ENCODE results near the gene ACACA.
A peak's percentile ranks its signal among the peaks of the same experiment; 100 is the strongest.
"Not testable (repeated sequence)": the region's sequence is repeated elsewhere in the genome, so short reads cannot be mapped to it uniquely, and the experiment has no call there.

Gene ACACA

DNA sequence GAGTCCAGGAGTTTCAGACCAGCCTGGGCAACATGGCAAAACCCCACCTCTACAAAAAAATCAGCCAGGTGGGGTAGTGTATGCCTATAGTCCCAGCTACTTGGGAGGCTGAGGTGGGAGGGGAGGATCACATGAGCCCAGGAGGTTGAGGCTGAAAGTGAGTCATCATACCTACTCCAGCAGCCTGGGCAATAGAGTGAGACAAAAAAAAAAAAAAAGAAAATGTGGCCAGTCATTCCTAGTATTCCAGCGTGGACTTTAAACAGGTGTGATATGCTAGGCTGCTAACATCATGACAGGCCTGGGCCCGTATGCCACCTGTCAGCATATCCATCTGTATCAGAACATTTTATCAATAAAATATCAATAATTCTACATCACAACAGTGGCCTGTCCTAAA lies 314.6 kb downstream of the ACACA start:
- DNase-seq = no peak

- no peak for DNase-seq
Measured at GRCh38 chr17:37090941-37091340, 315.7 kb downstream of the ACACA start.

GRCh38 chr17:37089956-37090355 lies 316.7 kb downstream of the ACACA start:
- no peak for DNase-seq

- DNase-seq = no peak
Measured at GRCh38 chr17:37088913-37089312, 317.7 kb downstream of the ACACA start.

GRCh38 chr17:37088459-37088858 lies 318.2 kb downstream of the ACACA start:
- no peak for DNase-seq

DNA sequence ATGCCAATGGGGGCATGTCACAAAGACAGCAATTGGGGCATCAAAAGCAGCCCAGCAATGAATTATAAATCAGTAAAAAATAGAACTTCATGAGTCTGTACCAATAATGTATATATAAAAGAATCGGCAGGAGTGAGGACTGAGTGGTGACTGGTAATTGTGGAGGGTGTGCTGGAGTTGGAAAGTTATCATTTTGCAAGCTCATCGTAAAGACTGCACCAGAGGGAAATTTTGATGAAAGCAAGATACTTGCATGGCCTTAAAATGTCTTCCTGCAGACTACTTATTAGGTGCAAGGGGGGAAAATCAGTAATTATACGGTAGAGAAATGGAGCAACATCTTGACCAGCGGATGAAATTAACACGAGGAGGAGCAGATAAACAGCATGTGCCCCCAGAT lies 319.0 kb downstream of the ACACA start:
- no peak for DNase-seq

DNA sequence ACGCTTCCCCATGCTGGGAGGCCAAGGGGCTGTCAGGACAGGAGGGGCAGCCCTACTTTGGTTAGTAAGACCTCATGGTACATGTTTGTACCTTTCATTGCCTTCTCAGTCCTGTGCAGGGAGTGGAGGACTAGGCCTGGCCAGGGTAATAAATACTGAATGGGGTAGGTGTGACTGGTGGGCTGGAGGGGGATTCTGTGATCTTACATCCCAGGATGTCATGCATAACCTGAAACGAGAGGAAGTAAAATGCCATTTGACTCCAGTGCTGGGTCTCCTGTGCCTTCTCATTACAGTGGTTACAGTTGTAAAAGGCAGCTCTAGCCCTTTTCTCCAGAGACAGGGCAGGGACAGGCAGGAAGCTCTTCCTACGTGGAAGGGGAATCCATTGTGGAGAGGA lies 319.7 kb downstream of the ACACA start:
- no peak for DNase-seq

GRCh38 chr17:37086334-37086733 lies 320.3 kb downstream of the ACACA start:
- DNase-seq = no peak

DNA sequence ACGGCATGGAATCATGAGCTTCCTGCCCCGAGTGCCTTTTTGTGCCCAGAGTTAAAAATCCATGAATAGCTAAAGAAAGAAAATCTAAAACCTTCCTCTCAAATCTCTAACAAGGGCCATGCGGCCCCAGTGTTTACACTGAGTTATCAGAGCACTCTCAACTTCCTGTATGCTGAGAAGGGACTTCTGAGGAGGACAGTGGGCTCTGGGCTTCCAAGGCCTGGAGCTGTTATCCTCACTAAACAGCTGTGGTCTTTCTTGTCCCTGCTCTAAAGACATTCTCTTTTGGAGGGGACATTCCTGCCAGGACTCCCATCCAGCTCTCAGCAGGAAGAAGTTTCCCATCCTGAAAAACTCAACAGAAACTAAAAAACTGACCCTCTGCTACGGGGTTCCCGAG lies 322.3 kb downstream of the ACACA start:
- no peak for DNase-seq

GRCh38 chr17:37083456-37083855 lies 323.2 kb downstream of the ACACA start:
- no peak for DNase-seq

GRCh38 chr17:37082985-37083384 lies 323.7 kb downstream of the ACACA start:
- no peak for DNase-seq

DNA sequence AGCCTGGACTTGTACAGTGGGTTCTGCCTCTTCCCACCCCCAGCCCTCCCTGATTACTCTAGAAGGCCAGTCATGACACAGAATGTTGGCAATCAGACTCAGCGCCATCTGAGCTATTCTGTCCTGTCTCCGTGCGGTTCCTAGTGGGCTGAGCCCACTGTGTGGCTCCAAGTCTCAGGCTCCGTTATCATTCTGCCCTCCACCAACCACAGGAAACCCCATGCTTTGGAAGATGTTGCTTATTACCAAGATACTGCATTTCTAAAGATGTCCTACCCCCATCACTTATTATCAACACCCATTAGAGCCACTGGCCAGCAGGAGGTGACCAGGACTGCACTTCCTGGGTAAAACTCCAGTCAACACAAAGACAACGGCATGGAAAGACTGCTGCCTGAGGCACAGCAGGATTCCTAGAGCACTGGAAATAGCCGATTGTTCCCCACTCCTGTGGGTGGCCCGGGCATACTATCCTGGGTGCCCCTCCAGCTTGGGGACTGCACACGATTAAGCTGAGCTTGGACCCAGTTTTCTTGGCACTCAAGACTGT lies 324.2 kb downstream of the ACACA start:
- DNase-seq = no peak

DNA sequence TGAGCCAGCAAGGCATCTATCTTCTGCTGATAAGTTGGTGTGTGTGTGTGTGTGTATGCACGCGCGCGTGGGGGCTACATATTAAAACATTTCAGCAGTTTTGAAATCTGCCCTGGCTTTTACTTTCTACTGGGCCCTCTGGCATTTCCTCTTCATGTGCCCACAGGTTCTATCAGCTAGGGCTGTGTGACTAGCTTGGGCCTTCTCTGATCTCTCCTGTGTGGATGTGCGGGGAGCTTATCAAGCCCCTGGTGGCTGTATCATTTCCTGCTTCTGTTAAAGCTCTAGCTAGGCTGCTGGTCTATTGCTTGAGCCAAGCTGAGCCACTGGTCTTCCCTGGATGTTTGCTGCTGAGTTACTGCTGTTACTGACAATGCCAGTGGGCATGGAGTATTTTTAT lies 325.3 kb downstream of the ACACA start:
- DNase-seq = no peak

- no peak for DNase-seq
Measured at GRCh38 chr17:37079735-37080134, 326.9 kb downstream of the ACACA start.

DNA sequence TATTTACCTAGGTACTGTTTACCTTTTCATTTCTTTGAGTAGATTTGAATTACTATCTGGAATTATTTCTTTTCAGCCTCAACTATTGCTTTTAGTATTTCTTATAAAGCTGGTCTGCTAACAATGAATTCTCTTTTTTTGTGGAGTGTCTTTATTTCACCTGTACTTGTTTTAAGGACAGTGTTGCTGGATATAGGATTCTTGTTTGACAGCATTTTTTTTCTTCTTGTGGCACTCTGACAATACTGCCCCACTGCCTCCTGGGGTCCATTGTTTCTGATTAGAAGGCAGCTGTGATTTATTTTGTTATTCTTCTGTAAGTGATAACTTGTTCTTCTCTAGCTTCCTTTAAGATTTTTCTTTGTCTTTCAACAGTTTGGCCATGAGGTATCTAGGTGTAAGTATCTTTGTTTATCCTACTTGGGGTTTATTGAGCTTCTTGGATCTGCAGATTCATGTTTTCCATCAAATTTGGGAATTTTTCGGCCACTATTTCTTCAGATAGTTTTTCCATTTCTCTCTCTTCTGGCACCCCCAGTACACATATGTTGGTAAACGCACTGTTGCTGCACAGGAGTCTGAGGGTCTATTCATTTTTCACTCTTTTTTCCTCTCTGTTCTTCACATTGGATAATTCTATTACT lies 327.4 kb downstream of the ACACA start:
- no peak for DNase-seq

DNA sequence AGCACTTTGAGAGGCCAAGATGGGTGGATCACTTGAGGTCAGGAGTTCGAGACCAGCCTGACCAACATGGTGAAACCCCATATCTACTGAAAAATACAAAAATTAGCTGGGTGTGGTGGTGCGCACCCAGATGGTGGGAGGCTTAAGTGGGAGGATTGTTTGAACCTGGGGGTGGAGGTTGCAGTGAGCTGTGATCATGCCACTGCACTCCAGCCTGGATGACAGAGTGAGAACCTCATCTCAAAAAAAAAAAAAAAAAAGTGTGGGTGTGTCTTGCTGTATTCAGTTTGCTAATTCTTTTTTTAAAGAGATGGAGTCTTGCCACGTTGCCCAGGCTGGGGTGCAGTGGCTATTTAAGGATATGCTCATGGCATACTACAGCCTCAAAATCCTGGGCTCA lies 333.2 kb downstream of the ACACA start:
- not testable (repeated sequence) for DNase-seq

DNA sequence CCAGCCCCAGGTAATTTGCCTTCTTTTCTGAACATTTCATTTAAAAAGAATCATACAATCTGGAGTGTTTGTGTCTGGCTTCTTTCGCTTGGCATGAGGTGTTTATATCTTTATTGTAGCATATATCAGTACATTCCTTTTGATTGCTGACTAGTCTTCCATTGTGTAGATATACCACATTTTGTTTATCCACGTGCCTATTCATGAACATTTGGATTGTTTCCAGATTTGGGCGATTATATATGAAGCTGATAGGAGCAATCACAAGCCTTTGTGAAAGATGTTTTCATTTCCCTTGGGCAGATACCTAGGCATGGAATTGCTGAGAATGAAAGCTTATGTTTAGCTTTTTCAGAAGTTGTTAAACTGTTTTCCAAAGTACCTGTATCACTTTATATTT lies 337.5 kb downstream of the ACACA start:
- DNase-seq = no peak

DNA sequence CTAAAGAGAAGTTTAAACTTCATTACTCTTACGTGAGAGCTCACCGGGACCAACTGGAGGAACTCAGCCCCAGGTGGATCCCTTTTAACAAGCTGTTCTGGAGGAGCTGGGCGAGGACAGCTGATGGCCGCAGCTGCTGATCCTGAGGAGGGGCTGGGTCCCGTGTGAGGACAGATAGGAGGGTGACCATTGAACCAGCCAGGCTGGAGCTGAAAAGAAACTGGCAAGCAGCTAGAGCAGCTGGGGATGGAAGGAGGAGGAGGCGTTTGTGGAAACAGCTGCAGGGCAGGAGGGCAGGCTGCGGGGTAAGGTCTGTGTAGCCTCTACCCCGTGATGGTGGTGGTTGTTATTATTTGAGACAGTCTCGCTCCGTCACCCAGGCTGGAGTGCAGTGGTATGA lies 338.4 kb downstream of the ACACA start:
- no peak for DNase-seq

GRCh38 chr17:37067555-37068111 lies 339.0 kb downstream of the ACACA start:
- DNase-seq = peak; percentile 13

DNA sequence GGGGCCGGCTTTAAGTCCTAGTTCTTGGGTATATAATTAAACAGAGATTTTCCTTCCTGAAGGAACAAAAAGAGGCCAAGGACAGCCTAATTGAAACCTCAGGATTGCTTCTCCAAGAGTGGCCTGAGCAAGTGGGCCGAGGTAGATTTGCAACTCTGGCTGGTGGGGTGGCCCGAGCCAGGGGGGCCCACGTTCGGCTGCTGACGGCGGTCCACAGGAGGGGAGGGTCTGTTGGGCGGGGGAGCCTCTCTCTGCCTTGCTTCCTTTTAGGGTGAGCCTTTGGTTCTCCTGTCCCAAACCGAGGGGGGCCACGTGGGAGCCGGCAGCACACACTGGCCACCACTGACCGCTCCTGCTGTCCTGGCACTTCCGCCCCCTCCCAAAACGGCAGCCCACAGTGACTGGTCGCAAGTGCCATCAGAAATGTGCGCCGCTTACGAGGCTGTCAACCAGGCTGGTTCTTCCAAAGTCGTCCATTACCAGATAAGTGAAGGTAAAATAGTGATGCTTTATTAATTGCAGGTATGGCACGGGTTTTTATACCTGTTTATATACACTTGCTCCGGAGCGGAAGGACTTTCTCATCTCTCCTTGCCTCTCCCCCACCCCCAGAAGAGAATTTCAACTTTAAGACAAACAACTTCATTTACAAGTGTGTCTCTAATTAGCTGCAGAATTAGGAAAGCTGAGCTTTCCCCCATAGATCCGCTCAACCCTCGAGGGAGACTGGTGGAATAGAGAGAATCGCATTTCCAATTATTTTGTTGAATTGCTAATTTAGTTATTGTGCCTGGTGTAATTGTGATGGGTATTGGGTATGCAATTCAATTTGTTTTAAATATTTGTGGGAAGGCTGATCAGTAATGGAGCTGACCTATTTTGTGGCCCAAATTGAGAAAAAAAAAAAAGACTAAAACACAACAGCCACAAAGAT lies 340.0 kb downstream of the ACACA start:
- DNase-seq = no peak

DNA sequence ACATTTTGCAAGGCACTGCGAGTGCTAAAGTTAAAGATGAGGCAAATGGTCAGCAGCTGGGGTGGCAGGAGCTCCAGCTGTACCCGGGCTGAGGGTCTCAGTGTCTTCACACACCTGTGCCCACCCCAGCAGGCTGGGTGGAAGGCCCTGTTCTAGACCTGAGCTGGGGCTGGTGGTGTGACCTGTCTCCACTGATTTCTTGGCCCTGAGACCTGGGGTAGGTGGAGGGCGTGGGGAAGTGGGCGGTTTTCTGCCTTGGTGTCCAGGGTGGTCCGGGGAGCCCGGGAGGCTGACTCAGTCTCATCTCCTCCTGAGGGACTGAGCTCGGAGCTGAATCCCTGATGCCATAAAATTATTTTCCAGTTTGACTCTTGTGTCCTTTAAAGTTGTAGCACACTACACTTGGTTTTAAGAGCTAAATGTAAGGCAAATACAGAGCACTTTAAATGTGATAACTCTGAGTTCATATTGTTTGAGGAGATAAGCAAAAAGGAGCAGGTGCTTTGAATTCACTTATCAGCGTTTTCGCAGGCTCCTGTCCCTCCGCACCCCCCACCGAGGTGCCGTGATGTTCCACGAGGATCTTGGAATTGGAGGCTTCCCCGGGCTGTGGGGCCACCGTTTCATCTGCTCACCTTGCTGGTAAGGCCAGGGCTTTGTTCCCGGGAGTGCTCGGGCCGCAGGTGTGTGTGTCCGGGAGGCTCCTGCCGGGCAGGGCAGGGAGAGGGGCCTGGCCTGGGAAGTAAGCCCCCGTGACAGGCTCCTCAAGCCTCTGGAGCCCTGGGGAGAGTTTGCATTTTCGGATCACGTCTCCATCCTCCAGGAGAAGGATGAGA lies 340.9 kb downstream of the ACACA start:
- no peak for DNase-seq

DNA sequence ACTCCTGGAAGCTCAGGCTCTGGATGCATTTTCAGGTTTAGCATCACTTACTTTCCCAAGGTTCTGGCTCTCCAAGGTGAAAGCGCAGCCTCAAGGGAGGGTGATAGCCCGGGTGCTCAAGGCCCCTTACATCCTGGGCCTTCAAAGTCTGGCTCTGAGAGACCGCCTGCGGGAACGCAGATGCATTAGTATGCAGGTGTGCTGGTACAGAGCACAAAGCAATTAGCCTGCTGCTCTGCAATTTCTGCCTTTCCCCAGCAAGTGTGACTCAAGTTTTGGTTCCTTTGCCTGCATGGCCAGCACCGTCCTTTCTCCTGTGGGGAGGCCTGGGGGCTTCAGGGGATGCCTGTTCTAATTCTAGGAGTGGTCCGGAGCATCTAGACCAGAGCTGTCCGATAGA lies 341.7 kb downstream of the ACACA start:
- DNase-seq = no peak

- no peak for DNase-seq
Measured at GRCh38 chr17:37064206-37064605, 342.4 kb downstream of the ACACA start.
